GM12878 (cell line): Measurements from ENCODE around the gene LRRN4CL. TPM values are rescaled to one million over a fixed set of nuclear protein-coding genes. Genes with fewer than 3 reads are reported as not detected.
A peak's percentile ranks its signal among the peaks of the same experiment; 100 is the strongest.

Source experiments
- ATF3 ChIP-seq: IDR thresholded peaks from 2 replicates; pipeline ENCODE4 v1.6.1; 2011; ENCODE audit warnings: low read depth, mild to moderate bottlenecking, low read length, moderate library complexity, borderline replicate concordance; ENCODE audit errors: extremely low read depth
- BACH1 ChIP-seq: fragments of 450-650 bp; IDR thresholded peaks from 2 replicates; pipeline ENCODE4 v1.6.1; 2017; ENCODE audit warnings: mild to moderate bottlenecking, borderline replicate concordance
- BCL3 ChIP-seq: IDR thresholded peaks from 2 replicates; pipeline ENCODE4 v1.6.1; 2011; ENCODE audit warnings: borderline replicate concordance, low read depth, mild to moderate bottlenecking, moderate library complexity, low read length; ENCODE audit not compliant: insufficient read depth, poor library complexity, severe bottlenecking
- BRCA1 ChIP-seq: IDR thresholded peaks from 2 replicates; pipeline ENCODE4 v1.6.1; 2011; ENCODE audit warnings: low read depth, low read length, improper control_type of control experiment
- CUX1 ChIP-seq: IDR thresholded peaks from 2 replicates; pipeline ENCODE4 v1.6.1; 2012; ENCODE audit warnings: improper control_type of control experiment, low read depth, low read length; ENCODE audit not compliant: insufficient replicate concordance
- E2F8 ChIP-seq: fragments of 450-650 bp; IDR thresholded peaks from 2 replicates; pipeline ENCODE4 v1.6.1; 2018; ENCODE audit warnings: mild to moderate bottlenecking, low read depth, moderate library complexity; ENCODE audit not compliant: partially characterized antibody
- KLF5 ChIP-seq: fragments of 450-650 bp; IDR thresholded peaks from 2 replicates; pipeline ENCODE4 v1.6.1; 2014; ENCODE audit warnings: mild to moderate bottlenecking; ENCODE audit not compliant: partially characterized antibody
- MEF2A ChIP-seq: IDR thresholded peaks from 2 replicates; pipeline ENCODE4 v1.6.1; 2011; ENCODE audit warnings: low read depth, mild to moderate bottlenecking, low read length, moderate library complexity; ENCODE audit not compliant: insufficient read depth
- NFXL1 ChIP-seq: fragments of 450-650 bp; IDR thresholded peaks from 2 replicates; pipeline ENCODE4 v1.6.1; 2017; ENCODE audit warnings: antibody characterized with exemption, mild to moderate bottlenecking, borderline replicate concordance
- RB1 ChIP-seq: fragments of 450-650 bp; formaldehyde crosslinking; IDR thresholded peaks from 2 replicates; pipeline ENCODE4 v1.6.1; 2017; ENCODE audit warnings: mild to moderate bottlenecking, borderline replicate concordance
- REST ChIP-seq: IDR thresholded peaks from 2 replicates; pipeline ENCODE4 v1.6.1; 2012; ENCODE audit warnings: mild to moderate bottlenecking, low read depth, low read length
- TARDBP ChIP-seq: IDR thresholded peaks from 2 replicates; pipeline ENCODE4 v1.6.1; 2016; ENCODE audit warnings: borderline replicate concordance
- ZNF217 ChIP-seq: fragments of 450-650 bp; IDR thresholded peaks from 2 replicates; pipeline ENCODE4 v1.6.1; 2017; ENCODE audit warnings: antibody characterized with exemption, mild to moderate bottlenecking
- polyA plus RNA-seq, 11 experiments: library from polyadenylated mRNA; depleted of rRNA in 4 of 11; unstranded in 6 of 11; stranded (reverse) in 5 of 11; fragments of >200 nt; fragmentation: Nextera tagmentation in 4 of 11; fragmentation: Illumina TruSeq in 1 of 11; extraction: Ambion mirVana in 4 of 11; extraction: Trizol in 1 of 11; gene quantifications; 1 replicate in 1 of 11; 2 replicates in 10 of 11; pipeline versions ENCODE4 v1.2.1 to v1.2.3, GENCODE V29; 2011 to 2016; ENCODE audit warnings: inconsistent platforms in 2 of 11, missing spikeins in 2 of 11, low read depth in 1 of 11
- total RNA-seq, 4 experiments: library from RNA; depleted of rRNA in 3 of 4; stranded (reverse); fragments of >200 nt in 3 of 4; fragmentation: Illumina TruSeq in 1 of 4; extraction: Trizol in 1 of 4; gene quantifications; 2 replicates each; pipeline versions ENCODE4 v1.2.1 to v1.2.3, GENCODE V29; 2013 to 2021

The LRRN4CL gene
- total and polyA plus RNA-seq, 10 of the 15 experiments (the other 5 are each of a cell fraction or from before 2014, with no cell fraction given): 0.01 to 0.06 TPM; not detected in 8

- TF ChIP-seq REST (no peak; the same call in 1 of the 2 replicates), TARDBP (no peak), NFXL1 (no peak), KLF5 (peak; percentile 80), ATF3 (peak; percentile 90), ZNF217 (no peak), E2F8 (no peak), BCL3 (peak; percentile 4), MEF2A (0 out of 2 replicates have a peak, but pooled peaks have one; percentile 45), RB1 (peak; percentile 70; the same call in 1 of the 2 replicates), BRCA1 (no peak), CUX1 (no peak), BACH1 (peak; percentile 55; the same call in 1 of the 2 replicates)
These were observed 10.3 kb downstream of the LRRN4CL start, which contains the start of gene UBXN1 (continued) for GRCh38 chr11:62678770-62679696.
